OCI-LY7 (cell line): ENCODE data around the gene CMIP. TPM values are rescaled to one million over a fixed set of nuclear protein-coding genes. Genes with fewer than 3 reads are reported as not detected.
A peak's percentile ranks its signal among the peaks of the same experiment; 100 is the strongest.

Experiments
- BruUV-seq: library from RNA; stranded (reverse); fragments of 400-500 nt; replicated peaks from 2 replicates; lab custom pipeline; 2021; lab: Mats Ljungman, UMichigan
- CTCF ChIA-PET: fragments of 300-600 bp; sonication (Branson Sonifier 250); formaldehyde crosslinking; loops from one replicate; lab custom pipeline; 2022; ENCODE audit warnings: antibody characterized with exemption; ENCODE audit not compliant: unreplicated experiment; lab: Charles Lee
- POLR2A ChIA-PET: fragments of 300-600 bp; sonication (Branson Sonifier 250); formaldehyde crosslinking; loops from one replicate; lab custom pipeline; 2022; ENCODE audit warnings: antibody characterized with exemption; lab: Charles Lee
- DNase-seq: peaks from one replicate; pipeline ENCODE4 v3.0.0-alpha.2; 2015; ENCODE audit warnings: low spot score
- H2AFZ ChIP-seq: fragments of 200-600 bp; sonication (generic), shearing (Covaris generic); 2 replicates; pipeline ENCODE4 v1.6.1; 2014; ENCODE audit warnings: mild to moderate bottlenecking, antibody characterized with exemption, low read length, moderate library complexity
- H3K27ac ChIP-seq: fragments of 200-600 bp; sonication (generic); 2 replicates; pipeline ENCODE4 v1.5.1; 2014; ENCODE audit warnings: mixed run types, low read depth, mild to moderate bottlenecking, moderate library complexity, low read length, inconsistent platforms; ENCODE audit not compliant: poor library complexity, severe bottlenecking
- H3K36me3 ChIP-seq: fragments of 200-600 bp; sonication (generic); 2 replicates; pipeline ENCODE4 v1.6.1; 2014; ENCODE audit warnings: mild to moderate bottlenecking, antibody characterized with exemption, low read length, moderate library complexity, mixed read lengths; ENCODE audit not compliant: insufficient read depth
- H3K4me1 ChIP-seq: fragments of 200-600 bp; sonication (generic); 2 replicates; pipeline ENCODE4 v1.5.1; 2014; ENCODE audit warnings: mild to moderate bottlenecking, low read length; ENCODE audit not compliant: insufficient read depth, poor library complexity, severe bottlenecking
- H3K4me2 ChIP-seq: fragments of 200-600 bp; sonication (generic); 2 replicates; pipeline ENCODE4 v1.6.1; 2014; ENCODE audit warnings: mild to moderate bottlenecking, low read length
- H3K4me3 ChIP-seq: fragments of 200-600 bp; sonication (generic); 2 replicates; pipeline ENCODE4 v1.5.1; 2014; ENCODE audit warnings: mild to moderate bottlenecking, low read depth, low read length; ENCODE audit not compliant: poor library complexity, severe bottlenecking
- H3K79me2 ChIP-seq: fragments of 200-600 bp; sonication (generic); 2 replicates; pipeline ENCODE4 v1.6.1; 2016; ENCODE audit warnings: low read depth, mild to moderate bottlenecking, low read length, moderate library complexity, mixed read lengths; ENCODE audit not compliant: insufficient read depth
- H3K9me2 ChIP-seq: fragments of 200-600 bp; sonication (generic); 2 replicates; pipeline ENCODE4 v1.6.1; 2016; ENCODE audit warnings: mild to moderate bottlenecking, low read length, mixed read lengths; ENCODE audit not compliant: insufficient read depth
- H3K9me3 ChIP-seq: fragments of 200-600 bp; sonication (generic); 2 replicates; pipeline ENCODE4 v1.6.1; 2014; ENCODE audit warnings: mild to moderate bottlenecking, mixed run types, low read length, mixed read lengths
- H4K20me1 ChIP-seq: fragments of 200-600 bp; sonication (generic); 2 replicates; pipeline ENCODE4 v1.6.1; 2014; ENCODE audit warnings: mild to moderate bottlenecking, antibody characterized with exemption, low read length, moderate library complexity, mixed read lengths; ENCODE audit not compliant: insufficient read depth
- EZH2phosphoT487 ChIP-seq: fragments of 200-600 bp; sonication (generic); IDR thresholded peaks from 2 replicates; pipeline ENCODE4 v1.6.1; 2018; ENCODE audit warnings: low read depth, borderline replicate concordance, mild to moderate bottlenecking, mixed run types, antibody characterized with exemption, low read length, moderate library complexity, mixed read lengths
- intact Hi-C: fragments of 100-400 bp; cut with micrococcal nuclease; formaldehyde crosslinking; loops from one replicate; pipeline ENCODE4 v1.10.0; 2022; ENCODE audit not compliant: unreplicated experiment
- total RNA-seq, 2 experiments: library from RNA; depleted of rRNA in 1 of 2; stranded (reverse); fragments of >200 nt in 1 of 2; shearing (Covaris generic) in 1 of 2; gene quantifications; 2 replicates each; pipeline ENCODE4 v1.2.3, GENCODE V29; 2014 to 2022
- TF ChIP-seq, protein P1 (sequence below): fragments of 200-600 bp; sonication (generic); conservative IDR thresholded peaks from 2 replicates; pipeline ENCODE4 v1.5.1; 2014; ENCODE audit warnings: mild to moderate bottlenecking, antibody characterized with exemption, low read length, moderate library complexity, mixed read lengths

CMIP gene
- total RNA-seq, 2 experiments from 2014 or later = 15.4 to 70.3 TPM

DNA sequence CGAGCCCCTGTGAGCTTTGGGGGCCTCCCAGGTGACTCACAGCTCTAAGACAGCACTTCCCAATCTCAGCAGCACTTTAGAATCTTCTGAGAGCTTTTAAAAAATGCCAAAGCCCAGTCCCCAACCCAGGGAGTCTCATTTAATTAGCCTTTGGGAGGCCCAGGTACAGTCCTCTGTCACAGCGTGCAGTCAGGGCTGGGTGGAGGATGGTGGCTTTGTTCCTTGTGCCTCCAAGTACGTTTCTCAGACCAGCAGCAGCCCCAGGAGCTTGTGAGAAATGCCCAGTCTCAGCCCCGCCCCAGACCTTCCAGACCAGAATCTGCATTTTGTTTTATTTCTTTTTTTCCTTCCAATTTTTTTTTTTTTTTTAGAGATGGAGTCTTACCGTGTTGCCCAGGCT, 27.4 kb upstream of the CMIP start:
- no peak overlapping the region for H3K4me3 ChIP-seq
- ChIA-PET CTCF (no interaction called here), POLR2A (interaction anchor here (0.7 to 2.0 kb wide), 3 partner anchors 11 to 411 kb away, joined by 3 to 11 read pairs (median 4); no protein-coding TSS in a partner anchor)
- intact Hi-C loops = no loop called here
- H3K27ac ChIP-seq = no peak overlapping the region
- DNase-seq = no peak
- TF ChIP-seq, protein P1, sequence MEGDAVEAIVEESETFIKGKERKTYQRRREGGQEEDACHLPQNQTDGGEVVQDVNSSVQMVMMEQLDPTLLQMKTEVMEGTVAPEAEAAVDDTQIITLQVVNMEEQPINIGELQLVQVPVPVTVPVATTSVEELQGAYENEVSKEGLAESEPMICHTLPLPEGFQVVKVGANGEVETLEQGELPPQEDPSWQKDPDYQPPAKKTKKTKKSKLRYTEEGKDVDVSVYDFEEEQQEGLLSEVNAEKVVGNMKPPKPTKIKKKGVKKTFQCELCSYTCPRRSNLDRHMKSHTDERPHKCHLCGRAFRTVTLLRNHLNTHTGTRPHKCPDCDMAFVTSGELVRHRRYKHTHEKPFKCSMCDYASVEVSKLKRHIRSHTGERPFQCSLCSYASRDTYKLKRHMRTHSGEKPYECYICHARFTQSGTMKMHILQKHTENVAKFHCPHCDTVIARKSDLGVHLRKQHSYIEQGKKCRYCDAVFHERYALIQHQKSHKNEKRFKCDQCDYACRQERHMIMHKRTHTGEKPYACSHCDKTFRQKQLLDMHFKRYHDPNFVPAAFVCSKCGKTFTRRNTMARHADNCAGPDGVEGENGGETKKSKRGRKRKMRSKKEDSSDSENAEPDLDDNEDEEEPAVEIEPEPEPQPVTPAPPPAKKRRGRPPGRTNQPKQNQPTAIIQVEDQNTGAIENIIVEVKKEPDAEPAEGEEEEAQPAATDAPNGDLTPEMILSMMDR = no peak
- TF ChIP-seq EZH2phosphoT487 = no peak
- H3K4me2 ChIP-seq = no peak overlapping the region
- no peaks in the 10 kb centered on the region for H4K20me1 ChIP-seq
- H2AFZ ChIP-seq = no peak overlapping the region
- H3K9me3 ChIP-seq = no peaks in the 10 kb centered on the region
- H3K9me2 ChIP-seq = no peaks in the 10 kb centered on the region
- H3K79me2 ChIP-seq = no peaks in the 10 kb centered on the region
- H3K4me1 ChIP-seq = peaks cover 32% of the 10 kb centered on the region
- BruUV-seq = no TSS peak
- H3K36me3 ChIP-seq = no peaks in the 10 kb centered on the region

DNA sequence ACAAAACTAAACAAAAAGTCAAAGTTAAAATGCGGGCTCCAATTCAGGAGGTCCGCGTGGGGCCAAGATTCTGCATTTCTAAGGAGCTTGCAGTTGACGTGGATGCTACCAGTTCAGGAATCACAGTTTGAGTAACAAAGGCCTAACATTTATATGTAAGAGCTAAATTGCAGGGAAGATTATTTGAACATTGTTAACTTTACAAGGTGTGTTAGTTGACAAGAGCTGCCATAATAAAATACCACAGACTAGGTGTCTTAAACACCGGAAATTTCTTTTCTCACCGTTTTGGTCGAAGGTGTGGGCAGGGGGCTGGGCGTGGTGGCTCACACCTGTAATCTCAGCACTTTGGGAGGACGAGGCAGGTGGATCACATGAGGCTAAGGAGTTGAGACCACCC, 24.8 kb upstream of the CMIP start:
- Histone ChIP-seq H3K4me1 (peaks cover 19% of the 10 kb centered on the region), H3K4me3 (no peak overlapping the region), H3K79me2 (no peaks in the 10 kb centered on the region), H3K9me3 (no peaks in the 10 kb centered on the region), H3K36me3 (no peaks in the 10 kb centered on the region), H3K9me2 (no peaks in the 10 kb centered on the region), H2AFZ (no peak overlapping the region), H4K20me1 (no peaks in the 10 kb centered on the region), H3K4me2 (no peak overlapping the region), H3K27ac (no peak overlapping the region)
- TF ChIP-seq EZH2phosphoT487 = no peak
- TF ChIP-seq, protein P1 = no peak
- POLR2A ChIA-PET = interaction anchor here (1.2 kb wide), 1 partner anchor 10 kb away, joined by 3 read pairs; no protein-coding TSS in a partner anchor
- no peak for DNase-seq
- CTCF ChIA-PET = no interaction called here
- intact Hi-C loops = no loop called here
- no TSS peak for BruUV-seq

GRCh38 chr16:81421126-81421525, 23.5 kb upstream of the CMIP start:
- no TSS peak for BruUV-seq
- Histone ChIP-seq H4K20me1 (no peaks in the 10 kb centered on the region), H2AFZ (peak overlapping the region; percentile 39; the same call in 1 of the 2 replicates), H3K36me3 (no peaks in the 10 kb centered on the region), H3K4me1 (peaks cover 26% of the 10 kb centered on the region), H3K9me2 (no peaks in the 10 kb centered on the region), H3K27ac (no peak overlapping the region), H3K79me2 (no peaks in the 10 kb centered on the region), H3K9me3 (no peaks in the 10 kb centered on the region), H3K4me2 (peak overlapping the region; percentile 43; the same call in 1 of the 2 replicates), H3K4me3 (no peak overlapping the region)
- ChIA-PET CTCF (no interaction called here), POLR2A (no interaction called here)
- DNase-seq = no peak
- intact Hi-C loops = no loop called here
- no peak for TF ChIP-seq EZH2phosphoT487
- TF ChIP-seq, protein P1 = no peak
